ENCODE data around the gene OAS1.
"Not testable (repeated sequence)": the region's sequence is repeated elsewhere in the genome, so short reads cannot be mapped to it uniquely, and the experiment has no call there.

The OAS1 gene

GRCh38 chr12:112937741-112938719, 31.3 kb downstream of the OAS1 start, which contains the start of gene OAS3:
Gene OAS3, plus strand, starts transcription at chr12:112938474. Its CDS starts 57 bp downstream, at chr12:112938531.
- DNase-seq: peak; percentile 63 to 73 (median 67)

DNA sequence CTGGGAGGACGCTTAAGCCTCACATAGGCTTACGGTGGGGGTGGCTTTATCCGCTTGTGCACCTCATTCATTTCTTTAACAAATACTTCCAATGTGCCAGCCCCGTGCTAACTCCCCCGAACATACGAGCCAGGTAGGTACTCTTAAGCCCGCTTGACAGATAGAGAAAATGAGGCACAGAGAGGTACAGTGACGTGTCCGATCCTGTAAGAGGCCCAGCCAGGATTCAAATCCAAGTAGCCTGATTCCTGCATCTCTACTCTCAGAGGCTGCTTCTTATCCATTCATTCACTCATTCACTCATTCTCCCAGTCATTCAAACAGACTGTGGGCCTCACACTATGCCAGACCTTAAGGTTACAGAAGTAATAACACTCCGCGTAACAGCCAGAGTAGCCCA, 32.0 kb downstream of the OAS1 start:
- DNase-seq: no peak

GRCh38 chr12:112939761-112940381, 33.1 kb downstream of the OAS1 start:
- DNase-seq: peak in 1 of 5 donors; percentile 25

- DNase-seq: no peak
Observed at GRCh38 chr12:112941528-112942335, 35.0 kb downstream of the OAS1 start.

DNA sequence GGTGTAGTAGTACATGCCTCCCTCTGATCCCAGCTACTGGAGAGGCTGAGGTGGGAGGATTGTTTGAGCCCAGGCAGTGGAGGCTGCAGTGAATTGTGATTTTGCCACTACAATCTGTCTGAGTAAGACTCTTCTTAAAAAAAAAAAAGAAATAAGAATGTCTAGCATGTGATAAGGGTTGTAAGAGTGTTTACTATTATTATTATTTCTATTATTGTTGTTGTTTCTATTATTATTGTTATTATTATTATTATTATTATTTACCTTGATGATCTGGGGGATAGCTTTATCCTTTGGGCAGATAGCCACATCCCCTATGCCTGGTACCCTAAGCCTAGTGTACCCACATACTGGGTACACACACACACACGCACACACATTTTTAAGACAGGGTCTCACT, 35.8 kb downstream of the OAS1 start:
- no peak for DNase-seq

DNA sequence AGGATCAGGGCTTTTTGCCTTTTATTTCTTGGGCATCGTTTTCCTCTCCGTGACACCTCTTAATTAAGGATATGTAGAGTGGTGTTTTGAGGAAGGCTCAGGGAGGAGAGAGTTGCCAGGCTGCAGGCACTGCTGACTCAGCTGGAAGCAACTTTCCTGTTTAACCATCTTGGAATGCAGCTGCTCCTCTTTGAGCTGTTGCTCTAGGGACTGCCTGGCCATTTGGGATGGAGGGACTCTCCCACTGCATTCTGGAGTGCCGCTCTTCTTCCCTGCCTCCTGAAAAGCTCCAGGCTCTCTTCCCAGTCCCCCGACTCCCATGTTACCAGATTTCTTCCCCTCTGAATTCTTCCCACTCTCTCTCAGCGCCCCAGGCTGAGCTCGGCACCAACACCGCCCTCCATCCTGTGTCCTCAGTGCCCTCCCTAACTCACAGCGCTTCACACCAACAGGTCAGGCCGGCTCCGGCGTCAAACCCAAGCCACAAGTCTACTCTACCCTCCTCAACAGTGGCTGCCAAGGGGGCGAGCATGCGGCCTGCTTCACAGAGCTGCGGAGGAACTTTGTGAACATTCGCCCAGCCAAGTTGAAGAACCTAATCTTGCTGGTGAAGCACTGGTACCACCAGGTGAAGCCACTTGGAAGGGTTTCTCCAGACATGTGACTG, 37.4 kb downstream of the OAS1 start:
- DNase-seq: no peak

- DNase-seq: no peak
Observed at GRCh38 chr12:112945515-112945914, 38.8 kb downstream of the OAS1 start.

DNA sequence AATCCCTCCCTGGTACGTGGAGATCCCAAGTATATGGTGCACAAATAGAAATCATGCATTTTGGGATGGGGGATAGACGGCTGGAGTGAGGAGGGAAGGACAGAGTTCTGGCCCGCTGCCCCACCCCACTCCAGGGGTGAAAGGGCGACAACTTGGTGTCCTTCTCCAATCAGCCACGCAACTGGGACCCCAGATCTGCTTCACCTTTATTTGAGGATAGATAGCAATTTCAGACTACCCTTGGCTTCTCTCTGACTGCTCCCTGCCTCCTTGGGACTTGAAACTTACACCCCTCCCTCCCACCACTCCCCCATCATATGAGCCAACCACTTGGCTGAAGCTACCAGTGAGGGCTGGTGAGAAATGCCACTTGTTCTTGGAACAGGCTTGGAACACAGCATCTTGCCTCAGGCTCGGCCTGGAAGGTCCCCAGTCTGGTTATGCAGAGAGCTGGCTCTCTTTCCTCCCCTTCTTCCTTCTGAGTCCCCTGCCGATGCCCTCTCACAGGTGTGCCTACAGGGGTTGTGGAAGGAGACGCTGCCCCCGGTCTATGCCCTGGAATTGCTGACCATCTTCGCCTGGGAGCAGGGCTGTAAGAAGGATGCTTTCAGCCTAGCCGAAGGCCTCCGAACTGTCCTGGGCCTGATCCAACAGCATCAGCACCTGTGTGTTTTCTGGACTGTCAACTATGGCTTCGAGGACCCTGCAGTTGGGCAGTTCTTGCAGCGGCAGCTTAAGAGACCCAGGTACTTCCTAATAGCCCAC, 39.7 kb downstream of the OAS1 start:
- DNase-seq: no peak

- DNase-seq: no peak
Observed at GRCh38 chr12:112947314-112947713, 40.6 kb downstream of the OAS1 start.

- DNase-seq: no peak
Observed at GRCh38 chr12:112947761-112948160, 41.0 kb downstream of the OAS1 start.

- no peak for DNase-seq
Observed at GRCh38 chr12:112948806-112949205, 42.0 kb downstream of the OAS1 start.

DNA sequence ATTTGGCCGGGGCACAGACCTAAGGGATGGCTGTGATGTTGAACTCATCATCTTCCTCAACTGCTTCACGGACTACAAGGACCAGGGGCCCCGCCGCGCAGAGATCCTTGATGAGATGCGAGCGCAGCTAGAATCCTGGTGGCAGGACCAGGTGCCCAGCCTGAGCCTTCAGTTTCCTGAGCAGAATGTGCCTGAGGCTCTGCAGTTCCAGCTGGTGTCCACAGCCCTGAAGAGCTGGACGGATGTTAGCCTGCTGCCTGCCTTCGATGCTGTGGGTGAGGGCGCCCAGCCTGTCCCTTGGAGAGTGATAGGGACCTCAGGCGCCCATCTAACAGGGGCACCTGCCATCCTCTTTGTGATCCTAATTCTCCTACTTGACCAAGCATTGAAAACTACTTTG, 43.9 kb downstream of the OAS1 start:
- DNase-seq: no peak

DNA sequence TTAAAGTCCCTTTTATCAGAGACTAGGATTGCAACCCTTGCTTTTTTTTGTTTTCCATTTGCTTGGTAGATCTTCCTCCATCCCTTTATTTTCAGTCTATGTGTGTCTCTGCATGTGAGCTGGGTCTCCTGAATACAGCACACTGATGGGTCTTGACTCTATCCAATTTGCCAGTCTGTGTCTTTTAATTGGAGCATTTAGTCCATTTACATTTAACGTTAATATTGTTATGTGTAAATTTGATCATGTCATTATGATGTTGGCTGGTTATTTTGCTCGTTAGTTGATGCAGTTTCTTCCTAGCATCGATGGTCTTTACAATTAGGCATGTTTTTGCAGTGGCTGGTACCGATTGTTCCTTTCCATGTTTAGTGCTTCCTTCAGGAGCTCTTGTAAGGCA, 50.4 kb downstream of the OAS1 start:
- not testable (repeated sequence) for DNase-seq

GRCh38 chr12:112961074-112961473, 54.3 kb downstream of the OAS1 start:
- no peak for DNase-seq

DNA sequence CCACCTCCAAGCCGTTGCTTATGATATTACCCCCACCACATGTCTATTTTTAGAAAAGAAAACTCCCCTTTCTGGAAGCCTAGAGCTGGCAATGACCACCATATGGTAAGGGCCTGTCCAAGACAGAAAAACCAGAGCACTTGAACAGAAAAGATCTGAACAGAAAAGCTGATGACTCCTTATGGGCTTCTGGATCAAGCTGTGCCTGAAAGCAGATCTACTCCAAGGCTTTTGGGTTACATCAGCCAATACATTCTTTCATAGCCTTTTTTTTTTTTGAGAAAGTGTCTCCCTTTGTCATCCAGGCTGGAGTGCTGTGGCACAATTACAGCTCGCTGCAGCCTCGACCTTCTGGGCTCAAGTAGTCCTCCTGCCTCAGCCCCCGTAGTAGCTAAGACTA, 54.8 kb downstream of the OAS1 start:
- no peak for DNase-seq

GRCh38 chr12:112962561-112962960, 55.8 kb downstream of the OAS1 start:
- DNase-seq: no peak

DNA sequence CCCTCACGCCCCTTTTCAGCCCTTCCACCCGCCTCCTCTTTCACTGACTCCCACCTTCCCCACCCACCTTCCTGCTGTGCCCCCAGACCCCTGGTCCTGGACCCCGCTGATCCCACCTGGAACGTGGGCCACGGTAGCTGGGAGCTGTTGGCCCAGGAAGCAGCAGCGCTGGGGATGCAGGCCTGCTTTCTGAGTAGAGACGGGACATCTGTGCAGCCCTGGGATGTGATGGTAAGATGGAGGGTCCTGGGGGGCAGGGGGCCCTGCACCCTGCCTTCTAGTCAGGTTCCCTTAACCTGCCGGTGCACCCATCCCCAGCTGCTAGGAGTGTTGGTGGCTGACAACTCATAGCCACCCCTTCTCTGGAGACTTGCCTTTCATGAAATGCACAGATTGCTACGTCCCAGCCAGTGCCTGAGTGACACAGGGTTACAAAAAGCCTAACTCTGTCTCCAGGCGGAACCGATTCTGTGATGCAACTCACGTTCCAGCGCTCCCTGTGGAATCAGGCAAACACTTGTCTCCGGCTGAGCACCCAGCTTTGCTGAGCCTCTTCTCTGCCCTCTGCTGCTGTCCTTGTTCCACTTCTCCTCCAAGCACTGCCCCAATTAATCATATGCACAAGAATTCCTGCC, 56.6 kb downstream of the OAS1 start:
- no peak for DNase-seq

DNA sequence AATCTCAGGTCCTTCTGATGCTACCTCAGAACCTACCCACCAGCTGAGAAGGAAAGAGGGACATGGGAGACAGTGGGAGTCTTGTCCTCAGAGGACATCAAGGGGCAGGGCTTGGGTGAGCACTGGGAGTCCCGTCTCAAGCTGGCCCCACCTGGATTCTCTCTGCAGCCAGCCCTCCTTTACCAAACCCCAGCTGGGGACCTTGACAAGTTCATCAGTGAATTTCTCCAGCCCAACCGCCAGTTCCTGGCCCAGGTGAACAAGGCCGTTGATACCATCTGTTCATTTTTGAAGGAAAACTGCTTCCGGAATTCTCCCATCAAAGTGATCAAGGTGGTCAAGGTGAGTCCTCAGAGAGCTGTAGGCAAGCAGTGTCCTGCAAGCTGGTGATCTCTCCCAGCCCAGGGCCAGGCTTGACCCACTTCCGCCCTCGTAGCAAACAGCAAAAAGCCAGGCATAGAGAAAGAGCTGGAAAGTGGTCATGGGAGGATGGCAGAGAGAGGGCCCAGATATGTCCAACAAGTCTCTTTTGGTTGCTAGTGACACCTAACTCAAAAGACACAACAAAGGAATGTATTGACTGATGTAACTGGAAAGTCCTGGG, 57.4 kb downstream of the OAS1 start:
- no peak for DNase-seq

GRCh38 chr12:112964915-112965314, 58.2 kb downstream of the OAS1 start:
- no peak for DNase-seq

DNA sequence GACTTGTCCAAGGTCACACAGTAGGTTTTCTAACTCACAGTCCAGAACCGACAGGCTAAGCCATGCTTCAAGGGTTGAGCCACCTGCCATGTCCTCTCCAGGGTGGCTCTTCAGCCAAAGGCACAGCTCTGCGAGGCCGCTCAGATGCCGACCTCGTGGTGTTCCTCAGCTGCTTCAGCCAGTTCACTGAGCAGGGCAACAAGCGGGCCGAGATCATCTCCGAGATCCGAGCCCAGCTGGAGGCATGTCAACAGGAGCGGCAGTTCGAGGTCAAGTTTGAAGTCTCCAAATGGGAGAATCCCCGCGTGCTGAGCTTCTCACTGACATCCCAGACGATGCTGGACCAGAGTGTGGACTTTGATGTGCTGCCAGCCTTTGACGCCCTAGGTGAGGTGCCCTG, 58.9 kb downstream of the OAS1 start:
- DNase-seq: no peak

GRCh38 chr12:112967306-112967705, 60.5 kb downstream of the OAS1 start:
- no peak for DNase-seq
